ENCODE results near the gene SCAP.
"Not testable (repeated sequence)": the region's sequence is repeated elsewhere in the genome, so short reads cannot be mapped to it uniquely, and the experiment has no call there.

The SCAP gene

GRCh38 chr3:47481763-47482162 lies 6.0 kb upstream of the SCAP start:
- not testable (repeated sequence) for DNase-seq (ENCODE audit: low spot score)

GRCh38 chr3:47480267-47480666 lies 4.5 kb upstream of the SCAP start:
- DNase-seq (ENCODE audit: low spot score): not testable (repeated sequence)

GRCh38 chr3:47479826-47480160 lies 4.1 kb upstream of the SCAP start:
- DNase-seq (ENCODE audit: low spot score): no peak

- no peak for DNase-seq (ENCODE audit: low spot score)
Observed at GRCh38 chr3:47478022-47478421, 2.3 kb upstream of the SCAP start.

- DNase-seq (ENCODE audit: low spot score): no peak
Observed at GRCh38 chr3:47476644-47477199, 981 bp upstream of the SCAP start.

- no peak for DNase-seq (ENCODE audit: low spot score)
Observed at GRCh38 chr3:47476330-47476626, 537 bp upstream of the SCAP start.

- DNase-seq (ENCODE audit: low spot score): no peak
Observed at GRCh38 chr3:47475029-47475569, 642 bp downstream of the SCAP start.

GRCh38 chr3:47473391-47473790 lies 2.4 kb downstream of the SCAP start:
- DNase-seq (ENCODE audit: low spot score): no peak

GRCh38 chr3:47469616-47470015 lies 6.1 kb downstream of the SCAP start:
- DNase-seq (ENCODE audit: low spot score): no peak

GRCh38 chr3:47468315-47468714 lies 7.4 kb downstream of the SCAP start:
- not testable (repeated sequence) for DNase-seq (ENCODE audit: low spot score)

GRCh38 chr3:47464588-47464987 lies 11.2 kb downstream of the SCAP start:
- no peak for DNase-seq (ENCODE audit: low spot score)

GRCh38 chr3:47459534-47460085 lies 16.1 kb downstream of the SCAP start:
- not testable (repeated sequence) for DNase-seq (ENCODE audit: low spot score)

- no peak for DNase-seq (ENCODE audit: low spot score)
Observed at GRCh38 chr3:47456984-47457383, 18.8 kb downstream of the SCAP start.

- DNase-seq (ENCODE audit: low spot score): no peak
Observed at GRCh38 chr3:47455806-47456452, 19.8 kb downstream of the SCAP start.

GRCh38 chr3:47452453-47453215 lies 23.1 kb downstream of the SCAP start:
- no peak for DNase-seq (ENCODE audit: low spot score)

GRCh38 chr3:47444103-47444502 lies 31.6 kb downstream of the SCAP start:
- DNase-seq (ENCODE audit: low spot score): no peak

- no peak for DNase-seq (ENCODE audit: low spot score)
Observed at GRCh38 chr3:47443611-47443995, 32.1 kb downstream of the SCAP start.

- DNase-seq (ENCODE audit: low spot score): no peak
Observed at GRCh38 chr3:47441796-47442551, 33.8 kb downstream of the SCAP start.

- DNase-seq (ENCODE audit: low spot score): no peak
Observed at GRCh38 chr3:47440131-47440530, 35.6 kb downstream of the SCAP start.

GRCh38 chr3:47436180-47436579 lies 39.6 kb downstream of the SCAP start:
- no peak for DNase-seq (ENCODE audit: low spot score)

GRCh38 chr3:47434849-47435248 lies 40.9 kb downstream of the SCAP start:
- DNase-seq (ENCODE audit: low spot score): no peak

- no peak for DNase-seq (ENCODE audit: low spot score)
Observed at GRCh38 chr3:47433796-47434195, 41.9 kb downstream of the SCAP start.

Data from SK-N-DZ (cell line).